Neural crest cell (in vitro differentiated cells): ENCODE results near the gene SYNE2. TPM values are rescaled to one million over a fixed set of nuclear protein-coding genes. Genes with fewer than 3 reads are reported as not detected.

Source experiments
- DNase-seq: peaks from one replicate; pipeline ENCODE4 v3.0.0; 2021; ENCODE audit warnings: low read depth, mixed read lengths, low spot score
- H3K27ac Mint-ChIP-seq: one replicate; pipeline ENCODE4 v1.8.0; 2021; ENCODE audit warnings: mild to moderate bottlenecking, mixed read lengths; ENCODE audit not compliant: unreplicated experiment
- H3K27me3 Mint-ChIP-seq: 2 replicates; pipeline ENCODE4 v1.8.0; 2021; ENCODE audit warnings: low read depth, mild to moderate bottlenecking, mixed read lengths
- H3K36me3 Mint-ChIP-seq: 2 replicates; pipeline ENCODE4 v1.8.0; 2021; ENCODE audit warnings: low read depth, mild to moderate bottlenecking, mixed read lengths
- H3K4me1 Mint-ChIP-seq: 2 replicates; pipeline ENCODE4 v1.8.0; 2021; ENCODE audit warnings: mixed read lengths
- H3K4me3 Mint-ChIP-seq: one replicate; pipeline ENCODE4 v1.8.0; 2021; ENCODE audit warnings: mild to moderate bottlenecking, mixed read lengths
- H3K9me3 Mint-ChIP-seq: 2 replicates; pipeline ENCODE4 v1.8.0; 2021; ENCODE audit warnings: mixed read lengths
- CTCF ChIP-seq: fragments of 200-600 bp; sonication (generic); conservative IDR thresholded peaks from 2 replicates; pipeline ENCODE4 v1.5.0; 2021; ENCODE audit warnings: antibody characterized with exemption, mild to moderate bottlenecking
- total RNA-seq: library from RNA; stranded (reverse); gene quantifications from 2 replicates; pipeline ENCODE4 v1.2.1, GENCODE V29; 2021

The SYNE2 gene
- total RNA-seq, 1 donor from 2014 or later = 84.8 TPM

- no peaks in the 10 kb centered on the region for H3K27me3 Mint-ChIP-seq
- TF ChIP-seq CTCF = no peak
- no peak overlapping the region for H3K27ac Mint-ChIP-seq
- DNase-seq = no peak
- H3K9me3 Mint-ChIP-seq = no peaks in the 10 kb centered on the region
- H3K4me1 Mint-ChIP-seq = peaks cover 9% of the 10 kb centered on the region
- H3K36me3 Mint-ChIP-seq = peaks cover 20% of the 10 kb centered on the region
- H3K4me3 Mint-ChIP-seq = no peak overlapping the region
These were observed 376.7 kb downstream of the SYNE2 start for GRCh38 chr14:64229489-64229888.

GRCh38 chr14:64232095-64232838, 379.5 kb downstream of the SYNE2 start:
- H3K36me3 Mint-ChIP-seq = peaks cover 20% of the 10 kb centered on the region
- H3K27ac Mint-ChIP-seq = peak overlapping the region; percentile 85
- peaks cover 9% of the 10 kb centered on the region for H3K4me1 Mint-ChIP-seq
- H3K27me3 Mint-ChIP-seq = no peaks in the 10 kb centered on the region
- no peak overlapping the region for H3K4me3 Mint-ChIP-seq
- H3K9me3 Mint-ChIP-seq = no peaks in the 10 kb centered on the region
- no peak for TF ChIP-seq CTCF
- DNase-seq = no peak

GRCh38 chr14:64232944-64233343, 380.1 kb downstream of the SYNE2 start:
- Mint-ChIP-seq H3K9me3 (no peaks in the 10 kb centered on the region), H3K4me1 (peaks cover 9% of the 10 kb centered on the region), H3K4me3 (no peak overlapping the region), H3K27ac (no peak overlapping the region), H3K36me3 (peaks cover 18% of the 10 kb centered on the region), H3K27me3 (no peaks in the 10 kb centered on the region)
- no peak for TF ChIP-seq CTCF
- DNase-seq = no peak

GRCh38 chr14:64233531-64234190, 380.9 kb downstream of the SYNE2 start:
- peaks cover 13% of the 10 kb centered on the region for H3K36me3 Mint-ChIP-seq
- no peak for TF ChIP-seq CTCF
- H3K9me3 Mint-ChIP-seq = no peaks in the 10 kb centered on the region
- no peak overlapping the region for H3K27ac Mint-ChIP-seq
- H3K4me1 Mint-ChIP-seq = peaks cover 9% of the 10 kb centered on the region
- H3K4me3 Mint-ChIP-seq = no peak overlapping the region
- peaks cover 4% of the 10 kb centered on the region for H3K27me3 Mint-ChIP-seq
- no peak for DNase-seq

GRCh38 chr14:64234877-64235651, 382.3 kb downstream of the SYNE2 start:
- peaks cover 13% of the 10 kb centered on the region for H3K36me3 Mint-ChIP-seq
- no peak for TF ChIP-seq CTCF
- H3K27ac Mint-ChIP-seq = no peak overlapping the region
- no peak for DNase-seq
- H3K4me3 Mint-ChIP-seq = no peak overlapping the region
- peaks cover 9% of the 10 kb centered on the region for H3K4me1 Mint-ChIP-seq
- no peaks in the 10 kb centered on the region for H3K9me3 Mint-ChIP-seq
- H3K27me3 Mint-ChIP-seq = peaks cover 6% of the 10 kb centered on the region
